ENCODE measurements around the gene ETV3L. TPM values are rescaled to one million over a fixed set of nuclear protein-coding genes. Genes with fewer than 3 reads are reported as not detected.

Gene ETV3L
- total RNA-seq, 1 experiment from 2014 or later, result not detected

GRCh38 chr1:157116737-157117103, 17.1 kb upstream of the ETV3L start:
- ChIA-PET RAD21 (ENCODE audit: low non-redundant PET in 1 of 2, low total read pairs in 2 of 2, uncharacterized antibody in 2 of 2, unreplicated experiment in 2 of 2) (no interaction called here), CTCF (no interaction called here), POLR2A (no interaction called here)
- H3K4me2 ChIP-seq (ENCODE audit: low read length), result no peak overlapping the region
- no peaks in the 10 kb centered on the region for H3K9me3 ChIP-seq (ENCODE audit: control insufficient read depth in 1 of 2, insufficient read depth in 1 of 2, low read depth in 1 of 2, low read length in 2 of 2)
- TF ChIP-seq YY1 (IDR thresholded peaks at IDR 0.05; ENCODE audit: extremely low read depth, insufficient replicate concordance, low read depth, low read length) (no peak), POLR2AphosphoS5 (IDR thresholded peaks at IDR 0.05; ENCODE audit: low read depth, low read length) (no peak), TCF7L2 (IDR thresholded peaks at IDR 0.05; ENCODE audit: borderline replicate concordance, extremely low read depth, insufficient read depth, insufficient read length) (no peak), EZH2 (IDR thresholded peaks at IDR 0.05) (no peak), ZBTB33 (IDR thresholded peaks at IDR 0.05; ENCODE audit: extremely low read depth, insufficient replicate concordance, low read length) (no peak)
- intact Hi-C loops (cut with micrococcal nuclease), result no loop called here
- H3K4me3 ChIP-seq (replicated peaks in 1 of 2; ENCODE audit: low read depth in 1 of 2, low read length in 2 of 2), result no peak overlapping the region
- peaks cover 0 to 2% of the 10 kb centered on the region in 2 experiments; a peak in 1 of 4 replicates for H3K36me3 ChIP-seq (ENCODE audit: control insufficient read depth in 1 of 2, insufficient read depth in 2 of 2, low read length in 2 of 2)
- H2AFZ ChIP-seq (ENCODE audit: low read depth, low read length, poor library complexity, severe bottlenecking), result no peak overlapping the region
- DNase-seq (ENCODE audit: low read depth, low spot score), result no peak
- H4K20me1 ChIP-seq (ENCODE audit: insufficient read depth), result no peaks in the 10 kb centered on the region
- H3K9ac ChIP-seq (ENCODE audit: low read length), result no peak overlapping the region
- no peak overlapping the region for H3K27ac ChIP-seq (ENCODE audit: low read depth, low read length)
- ATAC-seq, result no peak
- H3K4me1 ChIP-seq (ENCODE audit: control insufficient read depth in 1 of 2, insufficient read depth in 2 of 2, low read length in 2 of 2), result no peaks in the 10 kb centered on the region
- no TSS peak for BruUV-seq (replicated peaks)
- no peaks in the 10 kb centered on the region for H3K79me2 ChIP-seq (ENCODE audit: insufficient read depth, low read length)
- H3K27me3 ChIP-seq (ENCODE audit: insufficient read depth, low read length), result peaks cover 3% of the 10 kb centered on the region; the same call in 1 of the 2 replicates
- no peaks in the 10 kb centered on the region for H3K9me2 ChIP-seq (ENCODE audit: insufficient read depth)

Data from HCT116 (cell line).